GM19395 (cell line): Measurements from ENCODE around the gene SAT1.

ENCODE experiments used
- ATAC-seq: cut with Tn5 transposase; IDR thresholded peaks from one replicate; pipeline ENCODE4 v1.9.1; 2021; ENCODE audit warnings: mild to moderate bottlenecking, moderate library complexity; ENCODE audit not compliant: unreplicated experiment

Gene SAT1

DNA sequence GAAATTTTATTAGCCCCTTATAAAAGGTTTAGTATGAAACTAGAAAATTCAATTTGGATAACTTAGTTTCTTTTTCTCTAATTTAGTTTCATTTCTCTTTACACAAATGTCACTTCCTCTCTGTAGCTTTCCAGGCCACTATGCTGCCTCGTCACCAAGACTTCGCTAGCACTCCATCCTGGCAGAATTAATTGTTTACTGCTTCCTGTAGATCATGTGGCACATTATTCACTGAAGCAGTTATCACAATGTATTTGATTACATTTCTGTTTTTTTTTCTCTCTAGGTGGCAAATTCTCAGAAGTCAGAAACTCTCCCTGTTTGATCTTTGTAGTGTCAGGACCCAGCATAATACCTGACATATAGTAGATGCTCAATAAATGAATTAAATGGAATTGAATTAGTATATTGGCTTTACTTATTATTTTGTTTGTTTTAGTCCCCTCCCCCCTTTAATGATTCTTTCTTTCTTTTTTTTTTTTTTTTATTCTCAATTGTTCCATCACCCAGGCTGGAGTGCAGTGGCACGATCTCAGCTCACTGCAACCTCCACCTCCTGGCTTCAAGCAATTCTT, 9.3 kb upstream of the SAT1 start:
- ATAC-seq: peak; percentile 90

GRCh38 chrX:23776363-23776762, 6.6 kb upstream of the SAT1 start:
- no peak for ATAC-seq

DNA sequence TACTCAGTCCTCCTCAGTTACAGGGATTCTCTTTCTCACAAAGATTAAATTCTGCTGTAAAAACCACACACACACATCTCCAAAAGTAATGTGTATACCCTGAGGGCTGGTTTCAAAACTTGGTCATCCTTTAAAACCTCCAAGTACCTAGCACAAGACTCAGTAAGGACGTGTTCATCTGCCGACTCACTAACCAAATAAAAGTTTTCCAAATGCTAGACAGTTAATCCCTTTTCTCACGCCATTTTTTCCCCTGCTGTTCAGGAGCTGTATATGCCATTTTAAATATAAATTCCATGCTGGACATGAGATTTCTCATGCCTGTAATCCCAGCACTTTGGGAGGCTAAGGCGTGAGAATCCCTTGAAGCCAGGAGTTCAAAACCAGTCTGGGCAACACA, 3.9 kb upstream of the SAT1 start:
- no peak for ATAC-seq

DNA sequence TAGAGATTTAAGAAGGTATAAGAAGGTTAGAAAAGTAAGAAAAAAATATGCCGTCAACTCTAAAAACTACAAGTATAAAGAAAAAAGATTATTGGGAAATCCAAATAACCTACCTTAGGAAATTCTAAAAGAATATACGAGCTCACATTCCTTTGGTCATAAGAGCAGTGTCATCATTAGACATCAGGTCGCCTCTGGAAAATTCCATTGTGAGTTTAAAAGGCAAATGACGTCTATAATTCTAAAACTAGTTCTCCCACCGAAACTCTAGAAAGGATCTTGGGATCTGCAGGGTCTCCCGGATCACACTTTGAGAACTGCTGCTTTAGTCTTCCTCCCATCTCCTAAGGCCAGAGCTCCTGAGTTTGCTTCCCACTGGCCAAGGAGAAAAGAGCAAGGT, 518 bp upstream of the SAT1 start:
- ATAC-seq: no peak

GRCh38 chrX:23783589-23784469, 856 bp downstream of the SAT1 start:
- no peak for ATAC-seq

DNA sequence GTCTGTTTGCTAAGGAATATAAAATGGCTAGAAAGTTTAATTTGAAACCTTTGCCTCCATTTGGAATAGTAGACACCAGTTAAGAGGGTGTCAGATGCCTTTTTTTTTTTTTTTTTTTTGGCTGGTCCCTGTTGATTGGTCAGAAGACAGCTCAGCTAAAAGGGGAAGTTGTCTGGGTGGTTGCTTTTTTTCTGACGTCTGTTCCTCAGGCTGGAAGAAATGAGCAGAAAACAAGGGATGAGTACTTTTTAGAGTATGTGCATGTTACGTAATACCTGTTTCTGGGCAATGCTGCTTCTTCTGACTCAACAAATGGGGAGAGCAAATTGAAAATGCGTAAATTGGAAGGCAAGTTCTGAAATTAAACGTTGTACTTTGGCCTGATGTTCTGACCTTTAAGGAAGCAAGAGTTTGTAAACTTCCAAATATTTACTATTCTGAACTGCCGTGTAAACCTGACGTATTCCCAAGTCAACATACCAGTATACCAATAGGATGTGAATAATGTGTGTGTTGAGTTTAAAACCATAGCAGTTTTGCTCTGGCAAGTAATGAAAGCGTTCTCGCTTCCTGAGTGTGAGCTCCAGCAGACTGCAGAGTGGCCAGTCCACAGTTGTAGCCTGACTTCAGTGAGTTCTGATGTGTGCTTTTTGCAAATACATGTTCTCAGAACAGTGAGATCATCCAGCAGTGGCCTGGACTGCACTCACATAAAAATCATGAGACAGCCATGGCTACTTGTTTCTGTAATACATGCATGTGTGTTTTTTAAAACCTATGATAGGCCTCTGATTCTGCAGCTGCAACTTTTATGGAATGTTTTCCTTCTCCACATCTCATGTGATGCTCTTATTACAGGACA, 1.7 kb downstream of the SAT1 start:
- ATAC-seq: no peak

- no peak for ATAC-seq
Observed at GRCh38 chrX:23785580-23785979, 2.6 kb downstream of the SAT1 start.

GRCh38 chrX:23786268-23786815, 3.4 kb downstream of the SAT1 start:
- ATAC-seq: no peak

GRCh38 chrX:23787745-23788118, 4.8 kb downstream of the SAT1 start:
- ATAC-seq: no peak

GRCh38 chrX:23788521-23788920, 5.5 kb downstream of the SAT1 start:
- peak; percentile 60 for ATAC-seq

DNA sequence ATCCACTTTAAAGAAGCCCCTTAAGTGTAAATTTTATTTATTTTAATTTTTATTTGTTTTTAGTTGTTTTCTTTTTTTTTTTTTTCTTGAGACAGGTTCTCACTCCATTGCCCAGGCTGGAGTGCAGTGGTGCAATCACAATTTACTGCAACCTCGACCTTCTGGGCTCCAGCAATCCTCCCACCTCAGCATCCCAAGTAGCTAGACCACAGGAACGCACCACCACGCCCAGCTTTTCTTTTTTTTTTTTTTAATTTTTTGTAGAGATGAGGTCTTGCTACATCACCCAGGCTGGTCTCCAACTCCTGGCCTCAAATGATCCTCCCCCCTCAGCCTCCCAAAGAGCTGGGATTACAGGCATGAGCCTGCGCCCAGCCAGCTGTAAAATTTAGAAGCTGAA, 6.0 kb downstream of the SAT1 start:
- ATAC-seq: no peak

- no peak for ATAC-seq
Observed at GRCh38 chrX:23789386-23790154, 6.6 kb downstream of the SAT1 start.

DNA sequence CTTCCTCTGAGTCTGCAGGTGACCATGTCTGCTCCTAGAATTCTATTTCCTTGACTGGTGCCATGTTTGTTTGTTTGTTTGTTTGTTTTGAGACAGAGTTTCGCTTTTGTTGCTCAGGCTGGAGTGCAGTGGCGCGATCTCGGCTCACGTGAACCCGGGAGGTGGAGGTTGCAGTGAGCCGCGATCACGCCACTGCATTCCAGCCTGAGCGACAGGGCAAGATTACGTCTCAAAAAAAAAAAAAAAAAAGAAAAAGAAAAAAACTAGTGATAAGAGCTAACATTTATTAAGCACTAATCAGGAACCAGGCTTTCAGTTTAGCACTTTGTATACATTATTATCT, 7.2 kb downstream of the SAT1 start:
- ATAC-seq: no peak

DNA sequence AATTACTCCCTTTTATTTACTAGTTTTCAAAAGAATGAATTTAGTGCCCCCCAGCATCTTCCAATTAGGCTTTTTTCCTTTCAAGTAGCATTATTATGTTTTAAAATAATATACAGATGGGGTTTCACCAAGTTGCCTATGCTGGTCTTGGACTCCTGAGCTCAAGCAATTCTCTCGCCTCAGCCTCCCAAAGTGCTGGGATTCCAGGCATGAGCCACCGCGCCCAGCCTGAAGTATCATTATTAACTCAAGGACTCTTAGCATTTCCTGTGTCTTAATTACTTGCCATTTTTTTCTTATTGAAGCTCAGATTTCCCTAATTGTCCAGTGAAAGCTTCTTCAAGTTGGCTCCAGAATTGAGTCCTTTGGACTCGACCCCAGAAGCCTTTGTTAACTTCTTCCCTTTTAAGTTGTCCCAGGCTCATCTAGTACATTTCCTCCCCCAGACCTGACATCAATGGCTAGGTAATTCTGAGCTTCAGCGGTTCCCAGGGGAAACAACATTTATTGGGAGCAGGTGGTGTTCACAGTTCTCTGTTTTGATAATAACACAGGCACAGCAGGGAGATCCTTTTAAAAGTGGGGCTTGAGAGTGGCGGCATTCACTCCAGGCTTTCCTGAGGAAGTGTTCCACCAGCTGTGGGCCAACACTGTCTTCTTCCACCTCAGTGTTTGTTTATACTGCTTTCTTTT, 10.0 kb downstream of the SAT1 start:
- no peak for ATAC-seq

DNA sequence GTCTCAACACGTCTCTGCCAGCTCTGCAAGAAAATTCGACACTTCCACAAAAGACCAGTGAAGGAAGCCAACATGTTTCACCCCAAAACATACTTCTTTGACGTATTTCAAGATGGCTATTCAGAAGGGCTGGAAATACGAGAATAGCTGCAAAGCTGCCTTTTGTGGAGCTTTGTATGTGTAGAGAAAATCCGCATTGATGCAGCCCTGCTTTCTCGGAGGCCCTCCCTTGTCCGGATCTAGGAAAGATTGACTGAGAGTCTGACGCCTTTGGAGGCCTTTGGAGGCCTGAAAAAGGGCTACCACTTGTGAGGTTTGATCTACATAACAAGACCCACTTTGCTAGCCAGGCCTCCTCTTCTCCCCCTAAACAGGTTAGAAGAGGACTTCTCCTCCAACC, 12.2 kb downstream of the SAT1 start:
- ATAC-seq: no peak

DNA sequence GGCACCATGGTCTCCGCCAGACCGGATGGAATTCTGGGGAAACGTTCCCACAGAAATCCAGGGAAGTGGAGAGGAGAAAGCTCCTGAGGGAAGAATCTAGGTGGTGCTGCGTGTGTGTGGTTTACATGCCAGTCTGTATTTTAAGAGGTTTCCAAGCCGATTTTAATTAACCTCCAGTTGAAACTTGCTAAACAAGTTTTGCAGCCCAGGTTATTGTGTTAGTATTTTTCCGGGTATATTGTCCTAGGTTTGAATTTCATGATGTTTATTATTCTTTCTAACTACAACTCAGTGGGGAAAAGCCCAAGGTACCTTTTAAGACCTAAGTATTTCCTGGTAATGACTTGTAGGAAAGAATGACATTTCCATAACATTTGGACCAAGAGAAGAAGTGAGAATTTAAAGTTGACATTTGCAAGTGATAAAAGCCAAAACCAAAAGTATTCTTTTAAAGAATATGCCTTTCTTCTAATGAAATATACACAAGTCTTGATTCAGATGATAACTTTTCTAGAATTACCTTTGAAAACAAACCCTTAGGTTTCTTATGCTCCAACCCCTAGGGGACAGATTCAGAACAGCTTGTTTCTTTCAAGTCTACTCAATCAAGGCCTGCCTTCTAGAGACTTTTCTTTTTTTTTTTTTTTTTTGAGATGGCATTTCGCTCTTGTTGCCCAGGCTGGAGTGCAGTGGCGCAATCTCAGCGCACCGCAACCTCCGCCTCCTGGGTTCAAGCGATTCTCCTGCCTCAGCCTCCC, 14.6 kb downstream of the SAT1 start:
- ATAC-seq: no peak

DNA sequence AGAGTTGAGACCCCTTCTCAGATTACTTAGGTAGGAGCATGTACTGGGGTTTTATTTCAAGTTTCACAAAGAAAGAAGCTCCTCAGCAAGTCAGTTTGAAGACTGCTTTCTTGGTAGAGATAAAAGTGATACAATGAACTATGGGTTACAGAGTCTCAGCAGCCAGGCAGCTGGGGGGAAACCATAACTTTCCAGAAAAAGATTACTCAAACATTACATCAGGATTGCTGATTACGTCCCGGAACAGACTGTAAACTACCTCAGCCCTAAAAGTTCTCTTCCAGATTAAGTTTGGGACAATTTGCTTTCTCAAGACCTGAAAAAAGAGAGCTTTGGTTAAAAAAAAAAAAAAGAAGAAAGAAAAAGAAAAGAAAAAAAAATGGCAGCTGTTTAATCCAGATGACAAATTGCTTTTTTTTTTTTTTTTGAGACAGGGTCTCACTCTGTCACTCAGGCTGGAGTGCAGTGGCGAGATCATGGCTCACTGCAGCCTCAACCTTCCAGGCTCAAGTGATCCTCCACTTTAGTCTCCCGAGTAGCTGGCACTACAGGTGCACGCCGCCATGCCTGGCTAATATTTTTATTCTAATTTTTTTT, 16.6 kb downstream of the SAT1 start:
- no peak for ATAC-seq

- no peak for ATAC-seq
Observed at GRCh38 chrX:23802431-23802830, 19.5 kb downstream of the SAT1 start.

GRCh38 chrX:23803931-23804381, 21.0 kb downstream of the SAT1 start:
- no peak for ATAC-seq
